Measurements from ENCODE around the gene L3MBTL3.

L3MBTL3 gene

GRCh38 chr6:130029163-130029562 lies 10.8 kb downstream of the L3MBTL3 start:
- DNase-seq = no peak

- peak; percentile 8 for DNase-seq
Measured at GRCh38 chr6:130032758-130033340, 14.5 kb downstream of the L3MBTL3 start.

GRCh38 chr6:130033949-130034348 lies 15.6 kb downstream of the L3MBTL3 start:
- DNase-seq = peak; percentile 59

GRCh38 chr6:130034378-130035146 lies 16.2 kb downstream of the L3MBTL3 start:
- DNase-seq = peak; percentile 83

- DNase-seq = peak; percentile 13
Measured at GRCh38 chr6:130035211-130035610, 16.8 kb downstream of the L3MBTL3 start.

- peak; percentile 58 for DNase-seq
Measured at GRCh38 chr6:130037207-130037811, 18.9 kb downstream of the L3MBTL3 start.

GRCh38 chr6:130041594-130041993 lies 23.2 kb downstream of the L3MBTL3 start:
- DNase-seq = no peak

GRCh38 chr6:130043344-130043743 lies 25.0 kb downstream of the L3MBTL3 start:
- DNase-seq = no peak

GRCh38 chr6:130045622-130046021 lies 27.2 kb downstream of the L3MBTL3 start:
- DNase-seq = no peak

GRCh38 chr6:130046671-130047070 lies 28.3 kb downstream of the L3MBTL3 start:
- DNase-seq = no peak

GRCh38 chr6:130047088-130047995 lies 29.0 kb downstream of the L3MBTL3 start:
- peak; percentile 16 for DNase-seq

- no peak for DNase-seq
Measured at GRCh38 chr6:130050230-130050629, 31.8 kb downstream of the L3MBTL3 start.

GRCh38 chr6:130054725-130055124 lies 36.3 kb downstream of the L3MBTL3 start:
- DNase-seq = no peak

- DNase-seq = no peak
Measured at GRCh38 chr6:130055271-130055670, 36.9 kb downstream of the L3MBTL3 start.

- no peak for DNase-seq
Measured at GRCh38 chr6:130057495-130057894, 39.1 kb downstream of the L3MBTL3 start.

- no peak for DNase-seq
Measured at GRCh38 chr6:130063806-130064205, 45.4 kb downstream of the L3MBTL3 start.

GRCh38 chr6:130065609-130066156 lies 47.3 kb downstream of the L3MBTL3 start:
- no peak for DNase-seq

GRCh38 chr6:130069485-130069884 lies 51.1 kb downstream of the L3MBTL3 start:
- DNase-seq = no peak

GRCh38 chr6:130070326-130070725 lies 51.9 kb downstream of the L3MBTL3 start:
- DNase-seq = no peak

- no peak for DNase-seq
Measured at GRCh38 chr6:130070792-130071191, 52.4 kb downstream of the L3MBTL3 start.

GRCh38 chr6:130075879-130076460 lies 57.6 kb downstream of the L3MBTL3 start:
- no peak for DNase-seq

- peak; percentile 32 for DNase-seq
Measured at GRCh38 chr6:130076512-130076911, 58.1 kb downstream of the L3MBTL3 start.
